Measurements from ENCODE around the gene INPP5D.

INPP5D gene

DNA sequence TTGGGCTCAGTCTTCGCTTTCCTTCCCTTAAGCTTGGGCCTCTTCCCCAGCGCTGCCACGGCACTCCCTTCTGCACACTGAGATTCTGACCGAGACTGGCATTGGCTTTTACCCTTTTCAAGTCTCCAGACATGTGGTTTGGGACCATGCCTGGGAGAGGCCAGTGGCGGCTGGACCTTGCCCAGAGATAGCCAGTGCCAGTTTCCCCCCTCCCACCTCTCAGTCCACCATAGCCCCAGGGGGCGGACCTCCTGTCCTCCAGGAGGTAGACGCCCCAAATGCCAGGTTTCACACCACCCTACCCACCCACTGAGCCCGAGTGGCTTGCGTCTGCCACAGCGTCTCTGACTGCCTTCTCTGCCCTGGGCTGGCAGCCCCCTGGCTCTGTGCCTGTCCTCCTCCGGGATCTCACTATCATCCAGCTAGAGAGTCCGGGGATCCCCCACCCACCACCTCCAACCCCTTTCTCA is 47.7 kb downstream of the INPP5D start:
- no peak for DNase-seq (ENCODE audit: low read depth in 1 of 2, low spot score in 1 of 2)
- H3K27ac ChIP-seq (replicated peaks), result no peak overlapping the region
- TF ChIP-seq SPI1 (IDR thresholded peaks at IDR 0.05; ENCODE audit: borderline replicate concordance, low read depth) (no peak), POLR2AphosphoS5 (IDR thresholded peaks at IDR 0.05; ENCODE audit: low read depth) (no peak), CTCF (IDR thresholded peaks at IDR 0.05; ENCODE audit: insufficient read depth, low read length) (no peak), GABPA (IDR thresholded peaks at IDR 0.05; ENCODE audit: low read depth) (no peak)
- TF ChIP-seq, protein P1, sequence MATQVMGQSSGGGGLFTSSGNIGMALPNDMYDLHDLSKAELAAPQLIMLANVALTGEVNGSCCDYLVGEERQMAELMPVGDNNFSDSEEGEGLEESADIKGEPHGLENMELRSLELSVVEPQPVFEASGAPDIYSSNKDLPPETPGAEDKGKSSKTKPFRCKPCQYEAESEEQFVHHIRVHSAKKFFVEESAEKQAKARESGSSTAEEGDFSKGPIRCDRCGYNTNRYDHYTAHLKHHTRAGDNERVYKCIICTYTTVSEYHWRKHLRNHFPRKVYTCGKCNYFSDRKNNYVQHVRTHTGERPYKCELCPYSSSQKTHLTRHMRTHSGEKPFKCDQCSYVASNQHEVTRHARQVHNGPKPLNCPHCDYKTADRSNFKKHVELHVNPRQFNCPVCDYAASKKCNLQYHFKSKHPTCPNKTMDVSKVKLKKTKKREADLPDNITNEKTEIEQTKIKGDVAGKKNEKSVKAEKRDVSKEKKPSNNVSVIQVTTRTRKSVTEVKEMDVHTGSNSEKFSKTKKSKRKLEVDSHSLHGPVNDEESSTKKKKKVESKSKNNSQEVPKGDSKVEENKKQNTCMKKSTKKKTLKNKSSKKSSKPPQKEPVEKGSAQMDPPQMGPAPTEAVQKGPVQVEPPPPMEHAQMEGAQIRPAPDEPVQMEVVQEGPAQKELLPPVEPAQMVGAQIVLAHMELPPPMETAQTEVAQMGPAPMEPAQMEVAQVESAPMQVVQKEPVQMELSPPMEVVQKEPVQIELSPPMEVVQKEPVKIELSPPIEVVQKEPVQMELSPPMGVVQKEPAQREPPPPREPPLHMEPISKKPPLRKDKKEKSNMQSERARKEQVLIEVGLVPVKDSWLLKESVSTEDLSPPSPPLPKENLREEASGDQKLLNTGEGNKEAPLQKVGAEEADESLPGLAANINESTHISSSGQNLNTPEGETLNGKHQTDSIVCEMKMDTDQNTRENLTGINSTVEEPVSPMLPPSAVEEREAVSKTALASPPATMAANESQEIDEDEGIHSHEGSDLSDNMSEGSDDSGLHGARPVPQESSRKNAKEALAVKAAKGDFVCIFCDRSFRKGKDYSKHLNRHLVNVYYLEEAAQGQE (IDR thresholded peaks at IDR 0.05; ENCODE audit: insufficient replicate concordance, low read depth), result no peak
- H3K27me3 ChIP-seq (ENCODE audit: insufficient read depth, poor library complexity, severe bottlenecking), result no peaks in the 10 kb centered on the region
- H3K4me3 ChIP-seq (replicated peaks; ENCODE audit: insufficient read depth, low read length), result no peak overlapping the region

DNA sequence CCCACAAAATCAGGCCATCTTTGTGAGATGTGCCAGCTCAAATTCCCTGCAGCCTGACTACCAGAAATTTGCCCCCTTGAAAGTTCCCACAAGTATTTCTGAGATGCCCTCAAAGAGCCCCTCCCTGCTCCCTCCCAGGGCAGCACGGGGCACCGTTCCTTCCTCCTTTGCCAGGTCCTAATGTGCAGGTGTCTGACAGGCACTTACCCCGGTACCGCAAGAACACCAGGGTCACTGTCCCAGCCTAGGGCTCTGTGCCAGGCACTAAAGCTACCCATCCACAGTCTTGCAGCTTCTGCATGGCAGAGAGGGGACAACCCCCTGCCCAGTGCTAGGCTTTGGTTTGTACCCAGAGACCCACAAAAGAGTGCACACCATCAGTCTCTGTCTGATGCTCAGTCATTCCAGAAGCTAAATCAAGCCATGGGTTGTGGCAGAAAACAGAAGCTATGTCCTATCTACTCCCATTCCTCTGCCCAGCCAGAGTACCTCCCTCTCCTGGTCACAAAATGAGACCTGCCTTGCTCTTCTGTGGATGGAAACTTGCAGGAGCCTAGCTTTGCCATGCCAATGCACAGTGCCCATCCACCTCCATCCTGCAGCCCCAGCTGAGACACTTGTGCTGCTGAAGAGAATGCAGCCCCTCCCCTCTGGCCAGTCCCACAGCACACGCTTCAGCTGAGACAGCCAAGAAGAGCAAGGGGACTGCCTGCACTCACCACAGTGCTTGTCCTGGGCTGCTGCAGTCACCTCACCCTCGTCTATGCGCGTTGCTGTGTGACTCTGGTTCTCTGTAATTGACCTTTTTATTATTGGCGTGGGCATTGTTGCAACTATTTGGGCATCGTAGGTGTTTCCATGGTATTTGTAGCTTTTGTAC is 48.7 kb downstream of the INPP5D start:
- no peak for DNase-seq (ENCODE audit: low read depth in 1 of 2, low spot score in 1 of 2)
- Histone ChIP-seq H3K4me3 (replicated peaks; ENCODE audit: insufficient read depth, low read length) (no peak overlapping the region), H3K27ac (replicated peaks) (no peak overlapping the region), H3K27me3 (ENCODE audit: insufficient read depth, poor library complexity, severe bottlenecking) (no peaks in the 10 kb centered on the region)
- TF ChIP-seq, protein P1 (IDR thresholded peaks at IDR 0.05; ENCODE audit: insufficient replicate concordance, low read depth), result no peak
- TF ChIP-seq CTCF (IDR thresholded peaks at IDR 0.05; ENCODE audit: insufficient read depth, low read length) (no peak), POLR2AphosphoS5 (IDR thresholded peaks at IDR 0.05; ENCODE audit: low read depth) (no peak), SPI1 (IDR thresholded peaks at IDR 0.05; ENCODE audit: borderline replicate concordance, low read depth) (no peak), GABPA (IDR thresholded peaks at IDR 0.05; ENCODE audit: low read depth) (no peak)

- no peak for TF ChIP-seq SPI1 (IDR thresholded peaks at IDR 0.05; ENCODE audit: borderline replicate concordance, low read depth)
- no peak for TF ChIP-seq GABPA (IDR thresholded peaks at IDR 0.05; ENCODE audit: low read depth)
- TF ChIP-seq POLR2AphosphoS5 (IDR thresholded peaks at IDR 0.05; ENCODE audit: low read depth), result no peak
- TF ChIP-seq CTCF (IDR thresholded peaks at IDR 0.05; ENCODE audit: insufficient read depth, low read length), result no peak
- TF ChIP-seq, protein P1 (IDR thresholded peaks at IDR 0.05; ENCODE audit: insufficient replicate concordance, low read depth), result no peak
- no peak for DNase-seq (ENCODE audit: low read depth in 1 of 2, low spot score in 1 of 2)
- H3K27ac ChIP-seq (replicated peaks), result no peak overlapping the region
- H3K4me3 ChIP-seq (replicated peaks; ENCODE audit: insufficient read depth, low read length), result no peak overlapping the region
- no peaks in the 10 kb centered on the region for H3K27me3 ChIP-seq (ENCODE audit: insufficient read depth, poor library complexity, severe bottlenecking)
Measured at GRCh38 chr2:233111427-233111826, 51.3 kb downstream of the INPP5D start.

All from HL-60 (cell line).